T47D (cell line): Measurements from ENCODE around the gene UNC5B.

Experiments
- DNase-seq, 2 experiments: peaks; one replicate each; pipeline versions ENCODE4 v3.0.0 to v3.0.0-alpha.2; 2011 to 2012; ENCODE audit warnings: low read depth in 1 of 2, low spot score in 1 of 2
- JUND ChIP-seq: IDR thresholded peaks from 2 replicates; pipeline ENCODE4 v1.6.1; 2012; ENCODE audit warnings: low read depth
- in situ Hi-C: cut with HindIII; loops from 2 replicates; pipeline ENCODE4 v1.10.0; 2016; ENCODE audit warnings: low sequenced_read_pairs, low pct_unique_long_range_greater_than_20kb

The UNC5B gene

GRCh38 chr10:71248210-71248609, 35.8 kb downstream of the UNC5B start:
- no peak for TF ChIP-seq JUND
- DNase-seq = no peak
- in situ Hi-C loops = no loop called here

- DNase-seq = no peak
- no peak for TF ChIP-seq JUND
- in situ Hi-C loops = no loop called here
Measured at GRCh38 chr10:71249996-71250395, 37.6 kb downstream of the UNC5B start.

DNA sequence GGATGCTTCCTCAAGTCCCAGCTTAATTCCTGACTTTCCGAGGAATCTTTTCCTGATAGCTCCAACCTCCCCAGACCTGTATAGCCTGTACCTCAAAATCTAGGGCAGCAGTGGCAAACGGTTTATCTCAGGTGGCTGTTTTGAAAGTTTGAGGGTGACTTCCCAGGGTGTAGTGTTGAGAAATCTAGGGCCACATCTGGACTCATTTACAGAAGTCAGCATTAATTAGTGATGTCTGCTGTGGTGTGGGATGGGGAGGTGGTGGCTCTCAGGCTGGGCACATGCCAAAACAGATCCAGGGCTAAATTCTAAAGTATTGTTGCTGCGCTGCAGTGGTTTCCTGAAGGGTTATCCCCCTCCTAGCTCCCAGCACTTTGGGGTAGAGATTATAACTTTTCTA, 38.0 kb downstream of the UNC5B start:
- no peak for DNase-seq
- TF ChIP-seq JUND = no peak
- in situ Hi-C loops = no loop called here

- DNase-seq = no peak
- no peak for TF ChIP-seq JUND
- in situ Hi-C loops = no loop called here
Measured at GRCh38 chr10:71250842-71251241, 38.5 kb downstream of the UNC5B start.

- no peak for TF ChIP-seq JUND
- in situ Hi-C loops = no loop called here
- no peak for DNase-seq
Measured at GRCh38 chr10:71251319-71251718, 38.9 kb downstream of the UNC5B start.

DNA sequence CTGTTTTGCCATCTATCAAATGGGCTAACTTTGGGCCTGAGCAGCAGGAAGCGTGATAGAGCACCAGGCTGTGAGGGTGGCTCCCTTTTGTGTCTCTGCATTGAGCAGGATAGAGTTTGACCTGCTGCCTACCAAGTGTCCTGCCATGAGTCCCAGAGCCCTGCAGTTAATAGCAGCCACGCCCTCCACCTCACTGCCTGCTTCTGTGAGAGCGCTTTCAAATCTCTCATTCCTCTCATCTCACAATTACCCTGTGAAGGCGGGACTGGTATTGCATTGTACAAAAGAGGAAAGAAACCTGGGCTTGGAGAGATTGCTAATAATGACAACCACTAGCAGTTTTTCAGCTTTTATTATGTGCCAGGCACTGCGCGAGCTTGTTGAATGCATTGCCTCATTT, 39.9 kb downstream of the UNC5B start:
- TF ChIP-seq JUND = no peak
- in situ Hi-C loops = no loop called here
- no peak for DNase-seq

GRCh38 chr10:71253981-71254818, 41.8 kb downstream of the UNC5B start:
- in situ Hi-C loops = no loop called here
- DNase-seq = no peak
- TF ChIP-seq JUND = no peak

DNA sequence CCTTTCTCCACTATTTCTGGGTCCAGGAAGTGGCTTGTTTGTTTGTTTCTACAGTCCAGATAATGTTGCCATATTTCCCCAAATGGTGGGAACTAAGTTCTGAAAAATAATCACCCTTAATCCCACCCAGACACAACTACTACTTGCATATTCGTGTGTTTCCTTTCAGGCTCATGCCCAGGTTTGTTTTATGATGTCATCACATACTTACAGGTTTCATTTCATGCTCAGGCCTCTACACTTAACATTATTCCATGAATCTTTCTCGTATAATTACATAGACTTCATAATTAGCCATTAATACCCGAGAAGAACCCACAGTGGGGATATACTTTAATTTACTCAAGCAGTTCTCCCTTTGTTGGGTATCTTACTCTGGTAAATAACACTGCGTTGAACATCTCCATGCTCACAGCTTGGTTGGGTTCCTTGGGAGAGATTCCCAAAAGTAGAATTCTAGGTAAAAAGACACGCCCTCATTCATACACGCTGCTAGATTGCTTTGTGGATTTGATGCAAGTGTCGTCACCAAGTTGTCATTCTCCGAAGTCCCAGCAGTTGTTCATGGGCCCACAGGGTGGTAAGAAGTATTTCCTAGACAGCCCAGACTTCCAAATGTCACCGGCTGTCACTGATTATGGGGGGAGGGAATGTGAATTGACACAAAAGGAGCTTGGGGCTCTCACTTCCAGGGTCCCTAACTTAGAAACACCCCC, 42.6 kb downstream of the UNC5B start:
- in situ Hi-C loops = no loop called here
- TF ChIP-seq JUND = no peak
- no peak for DNase-seq

DNA sequence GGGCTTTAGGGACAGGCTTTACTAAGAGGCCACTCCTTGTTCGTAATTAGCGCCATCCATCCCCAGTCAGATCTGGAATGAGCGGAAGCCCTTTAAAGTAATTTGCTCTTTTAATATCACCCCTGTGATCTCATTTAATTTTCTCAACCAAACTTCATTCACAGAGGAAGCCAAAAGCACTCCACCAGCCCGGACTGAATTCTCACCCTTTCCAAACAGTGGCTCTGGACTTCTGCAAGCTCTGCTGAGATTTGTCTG, 43.1 kb downstream of the UNC5B start:
- no peak for DNase-seq
- in situ Hi-C loops = no loop called here
- TF ChIP-seq JUND = no peak

- in situ Hi-C loops = no loop called here
- TF ChIP-seq JUND = no peak
- DNase-seq = no peak
Measured at GRCh38 chr10:71255808-71256660, 43.7 kb downstream of the UNC5B start.

DNA sequence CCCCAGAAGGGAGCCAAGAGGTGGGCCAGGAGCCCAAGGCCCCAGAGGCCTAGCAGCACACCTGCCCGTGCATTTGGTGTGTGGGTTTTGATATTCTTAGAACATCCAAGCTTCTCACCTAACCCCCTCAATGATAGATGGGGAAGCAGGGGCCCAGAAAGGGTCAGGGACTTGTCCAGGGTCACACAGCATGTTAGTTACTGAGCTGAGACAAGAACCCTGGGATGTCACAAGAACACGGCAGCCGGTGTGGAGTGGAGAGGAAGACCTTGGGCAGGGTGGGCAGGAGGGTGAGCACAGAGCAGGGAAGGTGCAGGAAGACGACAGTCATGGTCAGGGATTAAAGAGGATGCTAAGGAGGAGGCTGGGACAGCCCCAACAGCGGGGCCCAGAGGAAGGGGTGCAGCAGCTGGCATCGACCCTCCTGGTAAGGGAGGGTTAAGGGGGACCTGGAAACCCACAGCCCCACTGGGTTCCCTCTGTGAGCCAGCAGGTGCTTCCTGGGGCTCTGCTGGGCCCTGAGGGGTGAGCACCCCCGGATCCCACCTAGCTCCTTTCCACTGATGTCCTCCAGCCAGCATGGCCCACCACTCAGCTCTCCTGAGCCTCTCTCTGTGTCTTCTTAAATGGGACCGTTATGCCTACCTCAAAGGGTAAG, 44.4 kb downstream of the UNC5B start:
- TF ChIP-seq JUND = no peak
- in situ Hi-C loops = no loop called here
- no peak for DNase-seq

DNA sequence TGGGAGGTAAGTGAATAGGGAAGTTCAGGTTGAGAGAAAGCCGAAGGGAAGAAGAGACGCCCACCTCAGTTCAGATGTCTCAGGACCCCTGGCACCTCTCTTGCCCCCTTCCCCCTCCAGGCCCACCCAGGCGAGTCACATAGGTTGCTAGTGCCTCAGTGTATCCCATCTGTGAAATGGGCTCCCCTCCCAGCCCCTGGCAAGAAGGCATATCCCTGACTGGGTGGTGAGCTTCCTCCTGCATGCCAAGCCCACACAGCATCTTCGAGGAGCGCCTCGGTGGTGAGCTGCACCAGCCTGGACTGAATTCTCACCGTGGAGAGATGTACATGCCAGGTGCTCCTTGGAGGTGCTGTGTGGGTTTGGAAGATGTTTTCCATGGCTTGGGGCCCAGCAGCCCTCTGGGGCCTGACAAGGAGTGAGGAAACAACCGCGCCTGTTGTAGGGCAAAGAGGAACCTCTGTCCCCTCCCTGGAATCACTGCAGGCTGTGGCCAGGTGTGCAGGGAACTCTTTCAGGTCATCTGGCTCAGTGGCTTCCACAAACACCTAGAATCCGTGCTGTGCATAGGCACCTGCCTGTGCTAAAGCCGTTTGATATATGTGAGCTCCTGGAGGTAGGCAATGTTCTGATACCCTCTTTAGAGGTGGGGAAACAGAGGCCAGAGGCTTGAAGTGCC, 45.1 kb downstream of the UNC5B start:
- in situ Hi-C loops = no loop called here
- TF ChIP-seq JUND = no peak
- no peak for DNase-seq
